HG02588 (cell line): Measurements from ENCODE around the gene ACBD6.
"Not testable (repeated sequence)": the region's sequence is repeated elsewhere in the genome, so short reads cannot be mapped to it uniquely, and the experiment has no call there.

Experiments used
- ATAC-seq: cut with Tn5 transposase; IDR thresholded peaks from one replicate; pipeline ENCODE4 v1.9.1; 2021; ENCODE audit warnings: mild to moderate bottlenecking, moderate library complexity; ENCODE audit not compliant: unreplicated experiment

ACBD6 gene

DNA sequence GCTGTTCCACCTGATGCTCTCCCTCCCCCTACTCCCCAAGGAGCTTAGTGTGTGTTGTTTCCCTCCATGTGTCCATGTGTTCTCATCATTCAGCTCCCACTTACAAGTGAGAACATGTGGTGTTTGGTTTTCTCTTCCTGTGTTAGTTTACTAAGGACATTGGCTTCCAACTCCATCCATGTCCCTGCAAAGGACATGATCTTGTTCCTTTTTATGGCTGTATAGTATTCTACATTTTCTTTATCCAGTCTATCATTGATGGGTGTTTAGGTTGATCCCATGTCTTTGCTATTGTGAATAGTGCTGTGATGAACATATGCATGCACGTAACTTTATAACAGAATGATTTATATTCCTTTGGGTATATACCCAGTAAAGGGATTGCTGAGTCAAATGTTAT is 81.2 kb downstream of the ACBD6 start:
- not testable (repeated sequence) for ATAC-seq

GRCh38 chr1:180415985-180416633 is 86.3 kb downstream of the ACBD6 start:
- no peak for ATAC-seq

- no peak for ATAC-seq
Measured at GRCh38 chr1:180415236-180415848, 87.0 kb downstream of the ACBD6 start.

DNA sequence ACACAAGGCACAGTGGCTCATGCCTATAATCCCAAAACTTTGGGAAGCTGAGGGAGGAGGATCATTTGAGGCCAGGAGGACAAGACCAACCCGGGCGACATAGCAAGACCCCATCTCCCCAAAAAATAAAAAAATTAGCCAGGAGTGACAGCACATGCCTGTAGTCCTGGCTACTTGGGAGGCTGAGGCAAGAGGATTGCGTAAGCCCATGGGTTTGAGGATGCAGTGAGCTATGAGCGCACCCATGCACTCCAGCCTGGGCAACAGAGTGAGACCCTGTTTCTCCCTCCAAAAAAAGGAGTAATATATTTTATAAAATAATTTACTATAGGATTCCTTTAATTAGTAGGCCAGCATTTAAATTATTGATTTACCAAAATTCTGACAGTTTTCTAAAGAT is 89.8 kb downstream of the ACBD6 start:
- no peak for ATAC-seq

DNA sequence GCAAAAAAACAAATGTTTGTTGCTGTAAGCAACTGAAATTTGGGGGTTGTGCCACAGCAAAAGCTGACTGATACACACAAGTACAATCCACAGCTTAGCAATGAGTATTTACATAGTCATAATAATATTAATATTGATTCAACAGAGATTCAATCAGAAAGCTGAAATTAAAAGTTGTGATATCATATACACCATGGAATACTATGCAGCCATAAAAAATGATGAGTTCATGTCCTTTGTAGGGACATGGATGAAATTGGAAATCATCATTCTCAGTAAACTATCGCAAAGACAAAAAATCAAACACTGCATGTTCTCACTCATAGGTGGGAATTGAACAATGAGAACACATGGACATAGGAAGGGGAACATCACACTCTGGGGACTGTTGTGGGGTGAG is 94.2 kb downstream of the ACBD6 start:
- not testable (repeated sequence) for ATAC-seq

GRCh38 chr1:180407051-180407450 is 95.3 kb downstream of the ACBD6 start:
- no peak for ATAC-seq

- no peak for ATAC-seq
Measured at GRCh38 chr1:180402551-180402950, 99.8 kb downstream of the ACBD6 start.

- ATAC-seq: no peak
Measured at GRCh38 chr1:180402001-180402400, 100.4 kb downstream of the ACBD6 start.

DNA sequence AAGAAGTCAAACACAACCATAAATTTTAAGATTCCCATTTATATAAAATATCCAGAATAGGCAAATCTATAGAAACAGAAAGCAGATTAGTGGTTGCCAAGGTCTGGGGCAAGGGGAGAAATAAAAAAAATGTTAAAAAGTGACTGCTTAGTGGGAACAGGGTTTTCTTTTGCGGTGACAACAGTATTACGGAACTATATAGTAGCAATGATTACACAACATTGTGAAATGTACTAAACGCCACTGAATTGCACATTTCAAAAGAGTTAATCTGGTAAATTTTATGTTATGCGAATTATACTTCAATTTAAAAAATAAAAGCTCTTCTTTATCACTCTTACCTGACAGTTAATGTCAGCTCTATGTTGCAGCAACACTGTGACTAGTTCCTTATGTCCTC is 105.2 kb downstream of the ACBD6 start:
- no peak for ATAC-seq

GRCh38 chr1:180392427-180393145 is 109.8 kb downstream of the ACBD6 start:
- ATAC-seq: no peak

DNA sequence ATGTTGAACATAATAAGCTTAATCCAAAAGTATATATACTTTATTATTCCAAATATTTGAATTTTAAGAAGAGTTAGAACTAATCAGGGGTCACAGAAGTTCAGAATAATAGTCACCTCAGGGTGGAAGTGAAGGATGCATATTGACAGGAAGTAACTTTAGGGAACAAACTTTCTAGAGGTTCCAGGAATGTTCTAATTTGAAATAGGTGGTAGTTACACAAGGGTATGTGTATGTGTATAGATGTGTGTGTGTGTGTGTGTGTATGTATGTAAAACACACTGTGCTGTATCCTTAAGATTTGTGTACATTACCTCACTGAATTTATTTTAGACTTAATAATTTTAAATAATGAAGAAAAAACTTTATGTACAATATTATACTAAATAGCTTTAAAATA is 110.4 kb downstream of the ACBD6 start:
- ATAC-seq: no peak

- ATAC-seq: no peak
Measured at GRCh38 chr1:180387413-180387812, 115.0 kb downstream of the ACBD6 start.

- no peak for ATAC-seq
Measured at GRCh38 chr1:180386745-180387367, 115.5 kb downstream of the ACBD6 start.

GRCh38 chr1:180385144-180385543 is 117.2 kb downstream of the ACBD6 start:
- no peak for ATAC-seq

- ATAC-seq: no peak
Measured at GRCh38 chr1:180384286-180385005, 117.9 kb downstream of the ACBD6 start.

DNA sequence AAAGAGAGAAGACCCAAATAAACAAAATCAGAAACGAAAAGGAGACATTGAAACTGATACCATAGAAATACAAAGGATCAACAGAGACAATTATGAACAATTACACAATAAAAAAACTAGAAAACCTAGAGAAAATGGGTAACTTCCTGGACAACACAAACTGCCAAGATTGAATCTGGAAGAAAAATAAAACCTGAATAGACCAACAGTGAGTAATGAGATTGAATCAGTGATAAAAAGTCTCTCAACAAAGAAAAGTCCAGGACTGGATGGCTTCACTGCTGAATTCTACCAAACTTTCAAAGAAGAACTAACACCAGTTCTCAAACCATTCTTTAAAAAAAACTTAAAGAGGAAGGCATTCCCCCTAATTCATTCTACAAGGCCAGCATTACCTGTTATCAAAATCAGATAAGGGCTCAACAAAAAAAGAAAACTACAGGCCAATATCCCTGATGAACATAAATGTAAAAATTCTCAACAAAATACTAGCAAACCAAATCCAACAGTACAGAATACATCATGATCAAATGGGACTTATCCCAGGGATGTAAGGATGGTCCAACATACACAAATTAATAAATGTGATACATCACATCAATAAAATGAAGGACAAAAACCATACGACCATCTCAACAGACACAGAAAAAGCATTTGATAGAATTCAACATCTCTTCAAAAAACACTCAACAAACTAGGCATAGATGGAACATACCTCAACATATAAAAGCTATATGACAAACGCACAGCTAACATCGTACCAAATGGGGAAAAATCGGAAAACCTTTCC is 119.9 kb downstream of the ACBD6 start:
- ATAC-seq: no peak

- ATAC-seq: no peak
Measured at GRCh38 chr1:180381184-180381580, 121.2 kb downstream of the ACBD6 start.

DNA sequence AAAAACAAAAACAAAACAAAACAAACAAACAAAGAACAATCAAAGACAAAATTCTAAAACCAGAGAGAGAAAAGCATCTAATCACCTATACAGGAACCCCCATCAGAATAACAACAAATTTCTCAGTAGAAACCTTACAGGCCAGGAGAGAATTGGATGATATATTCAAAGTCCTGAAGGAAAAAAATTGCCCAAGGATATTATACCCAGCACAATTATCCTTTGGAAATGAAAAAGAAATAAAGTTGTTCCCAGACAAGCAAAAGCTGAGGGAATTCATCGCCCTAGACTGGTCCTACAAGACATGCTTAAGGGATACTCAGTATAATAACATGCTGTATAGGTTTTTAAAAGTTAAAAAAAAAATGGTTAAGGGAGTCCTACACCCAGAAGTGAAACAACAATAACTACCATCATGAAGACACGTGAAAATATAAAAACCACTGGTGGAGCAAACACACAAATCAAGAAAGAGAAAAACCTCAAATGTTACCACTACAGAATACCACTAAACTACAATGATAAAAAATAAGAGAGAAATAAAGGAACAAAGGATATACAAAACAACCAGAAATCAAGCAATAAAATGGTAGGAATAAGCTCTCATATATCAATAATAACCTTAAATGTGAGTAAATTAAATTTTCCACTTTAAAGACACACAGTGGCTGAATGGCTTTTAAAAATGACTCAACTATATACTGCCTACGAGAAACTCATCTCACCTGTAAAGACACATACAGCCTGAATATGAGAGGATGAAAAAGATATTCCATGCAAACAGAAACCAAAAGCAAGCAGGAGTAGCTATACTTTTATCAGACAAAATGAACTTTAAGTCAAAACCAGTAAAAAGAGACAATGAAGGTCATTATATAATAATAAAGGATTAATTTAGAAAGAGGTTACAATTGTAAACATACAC is 121.9 kb downstream of the ACBD6 start:
- ATAC-seq: no peak

DNA sequence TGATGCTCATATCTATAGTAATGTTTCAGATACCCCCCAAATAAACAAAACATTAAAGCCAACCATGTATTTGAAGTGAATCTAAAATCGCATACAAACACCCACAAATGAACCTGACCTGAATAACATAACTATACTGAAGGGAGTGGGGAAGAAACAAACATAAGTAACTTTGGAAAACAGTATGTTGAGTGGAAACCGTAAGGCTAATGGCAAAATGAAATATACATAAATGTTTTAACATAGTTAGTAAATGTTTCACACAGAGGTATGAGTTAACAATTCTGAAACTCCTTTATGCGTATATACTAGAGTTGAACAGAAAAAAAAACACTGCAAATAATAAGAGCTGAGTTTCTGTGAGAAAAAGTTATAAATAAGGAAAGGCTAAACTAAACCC is 125.6 kb downstream of the ACBD6 start:
- no peak for ATAC-seq
